ENCODE data around the gene GRID1.

Gene GRID1

DNA sequence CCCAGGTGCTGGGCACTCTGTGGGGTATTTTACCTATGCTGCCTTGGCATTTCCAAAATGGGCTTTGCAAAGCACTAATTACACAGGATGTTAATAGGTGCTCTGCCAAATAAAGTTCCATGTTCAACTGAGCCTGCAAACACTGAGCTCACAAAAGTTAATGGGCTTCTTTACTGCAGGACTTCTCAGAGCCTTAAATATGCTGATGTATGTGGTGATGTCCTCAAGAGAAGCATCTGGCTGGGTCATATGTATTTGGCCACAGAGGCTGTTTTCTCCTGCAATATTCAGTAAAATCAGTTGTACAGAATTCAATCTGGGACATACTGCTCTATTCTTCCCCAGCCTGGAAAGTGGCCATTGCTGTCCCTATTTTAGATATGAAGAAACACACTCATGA lies 31.3 kb downstream of the GRID1 start:
- DNase-seq = no peak

GRCh38 chr10:86334488-86335085 lies 32.0 kb downstream of the GRID1 start:
- DNase-seq = no peak

- no peak for DNase-seq
Observed at GRCh38 chr10:86333826-86334487, 32.6 kb downstream of the GRID1 start.

DNA sequence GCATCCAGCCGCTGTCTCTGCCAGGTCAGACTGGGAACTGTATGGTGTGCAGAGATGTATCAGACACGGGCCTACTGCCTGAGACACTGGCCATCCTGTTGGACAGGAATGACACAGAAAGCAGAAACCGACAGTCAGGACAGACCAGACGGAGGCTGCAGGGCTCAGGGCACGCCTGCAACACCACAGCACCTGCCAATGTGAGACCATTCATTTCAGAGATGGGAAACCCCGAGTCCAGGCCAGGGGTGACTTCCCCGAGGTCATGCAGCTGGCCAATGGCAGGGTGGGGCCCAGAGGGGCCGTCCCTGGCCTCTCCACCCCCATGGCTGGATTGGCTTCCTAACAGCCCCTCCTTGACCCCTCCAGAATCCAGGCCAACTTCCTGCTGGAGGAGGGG lies 34.7 kb downstream of the GRID1 start:
- DNase-seq = no peak

DNA sequence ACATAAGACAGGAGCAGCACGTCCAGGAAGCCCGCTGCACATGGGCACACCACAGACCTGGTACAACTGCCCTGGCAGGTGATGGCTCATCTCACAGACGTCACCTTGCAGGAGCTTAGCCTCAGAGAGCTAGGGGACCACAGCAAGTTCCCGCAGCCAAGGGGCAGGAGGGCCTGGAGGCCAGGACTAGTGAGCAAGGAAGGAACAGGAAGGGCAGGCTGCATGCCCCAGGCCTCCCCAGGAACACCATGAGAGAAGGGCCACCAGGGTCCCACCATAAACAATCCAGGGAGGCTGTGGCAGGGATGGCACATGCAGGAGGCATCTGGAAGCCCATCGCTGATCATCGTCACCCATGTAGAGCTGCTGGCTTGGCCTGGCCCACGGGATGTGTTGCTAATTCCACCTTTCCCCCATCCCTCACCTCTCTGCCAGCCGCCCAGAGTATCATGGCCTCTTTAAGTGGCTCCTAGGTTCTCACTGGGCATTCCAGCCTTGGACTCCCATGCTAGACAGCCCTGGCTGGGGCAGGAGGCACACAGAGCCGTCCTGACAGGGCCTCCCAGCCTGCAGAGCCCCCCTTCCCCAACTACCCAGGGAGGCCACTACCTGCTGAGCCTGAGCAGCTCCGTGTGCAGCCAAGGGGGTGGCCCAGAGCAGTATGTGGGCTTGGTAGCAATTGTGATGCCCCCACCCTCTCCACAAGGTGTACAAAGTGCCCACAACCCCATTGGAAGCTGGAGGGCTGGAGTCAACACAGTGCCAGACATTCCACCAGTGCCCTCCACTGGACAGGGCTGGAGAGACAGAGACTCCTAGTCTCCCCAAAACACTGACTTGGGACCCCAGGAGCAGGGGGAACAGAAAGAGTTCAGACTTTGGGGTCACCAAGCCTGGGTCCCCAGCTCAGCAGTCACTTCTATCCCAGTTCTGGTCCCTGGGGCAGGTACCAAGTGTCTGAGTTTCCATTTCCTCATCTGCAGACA lies 35.5 kb downstream of the GRID1 start:
- DNase-seq = no peak

DNA sequence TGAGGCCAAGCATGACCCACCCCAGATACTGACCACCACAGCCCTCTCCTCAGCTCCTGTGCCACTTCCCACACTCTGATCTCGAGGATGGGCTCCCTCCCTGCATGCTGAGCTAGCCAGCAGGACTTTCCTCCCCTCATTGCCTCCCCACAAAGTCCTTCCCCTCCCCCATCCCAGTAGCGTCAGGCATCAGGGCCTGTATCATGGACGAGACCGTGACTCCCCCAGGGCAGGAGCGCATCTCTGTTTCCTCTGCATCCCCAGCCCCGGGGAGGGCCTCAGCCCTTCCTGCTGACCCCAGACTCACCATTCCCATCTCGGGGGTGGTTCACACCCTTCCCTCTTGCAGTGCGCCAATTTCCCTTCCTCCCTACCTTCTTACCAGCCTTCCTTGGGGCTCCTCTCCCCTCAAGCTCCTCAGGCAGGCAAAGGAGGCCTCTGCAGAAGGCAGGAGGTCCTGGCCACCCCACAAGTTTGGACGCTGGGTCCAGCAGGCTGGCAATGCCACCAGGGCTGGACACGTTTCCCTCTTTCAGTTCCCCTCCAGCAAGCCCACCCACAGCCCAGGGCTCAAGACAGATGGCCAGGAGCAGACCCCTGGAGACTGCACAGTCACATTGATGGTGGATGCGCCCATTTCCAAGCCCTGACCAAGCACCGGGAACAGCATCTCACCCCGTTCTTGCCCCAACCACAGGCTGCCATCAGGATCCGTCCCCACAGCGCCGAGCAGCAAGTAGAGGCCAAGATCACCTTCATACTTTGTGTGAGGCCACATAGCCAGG lies 36.5 kb downstream of the GRID1 start:
- DNase-seq = no peak

DNA sequence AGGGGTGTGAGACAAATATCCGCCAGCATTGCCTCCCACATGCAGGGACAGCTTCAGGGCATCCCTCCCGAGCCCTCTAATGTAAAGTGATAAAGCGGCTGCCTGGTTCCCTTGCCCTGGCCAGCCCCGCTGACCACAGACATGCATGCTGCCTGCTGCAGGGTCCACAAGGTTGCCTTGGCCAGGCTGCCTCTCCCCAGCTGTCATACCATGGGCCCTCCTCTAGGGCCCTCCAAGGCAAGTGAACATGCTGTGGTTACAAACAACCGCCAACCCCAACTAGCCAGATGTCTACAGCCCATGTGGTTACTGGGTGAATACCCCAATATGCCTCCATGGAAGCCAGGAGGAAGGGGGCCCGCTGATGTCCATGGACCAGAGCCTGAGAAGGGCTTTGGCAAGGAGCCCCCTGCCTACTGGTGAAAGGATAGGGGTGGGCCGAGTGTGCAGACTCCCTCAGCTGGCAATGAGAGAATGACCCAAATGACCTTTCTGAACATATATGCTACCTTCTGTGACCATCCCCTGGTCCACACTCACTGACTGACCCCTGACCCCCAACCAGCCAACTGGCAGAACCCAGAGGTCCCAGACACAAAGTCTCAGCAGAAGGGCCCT lies 37.4 kb downstream of the GRID1 start:
- no peak for DNase-seq

GRCh38 chr10:86327954-86328725 lies 38.5 kb downstream of the GRID1 start:
- DNase-seq = no peak

DNA sequence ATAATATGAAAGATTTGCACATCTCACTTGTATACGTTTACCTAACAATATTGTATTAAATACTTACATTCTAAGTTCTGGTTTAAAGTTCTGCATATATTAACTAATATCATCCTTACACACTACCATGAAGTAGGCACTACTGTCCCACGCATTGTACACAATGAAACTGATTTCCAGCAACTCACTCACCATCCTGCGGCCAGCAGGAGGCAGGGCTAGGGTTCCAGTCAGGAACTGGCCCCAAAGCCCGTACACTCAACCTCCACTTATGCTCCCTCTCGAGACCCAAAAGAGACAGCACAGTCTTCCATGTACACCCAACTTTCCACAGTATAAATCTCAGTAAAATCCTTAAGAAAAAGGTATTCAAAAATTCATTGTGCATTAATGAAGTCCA lies 41.4 kb downstream of the GRID1 start:
- DNase-seq = no peak

DNA sequence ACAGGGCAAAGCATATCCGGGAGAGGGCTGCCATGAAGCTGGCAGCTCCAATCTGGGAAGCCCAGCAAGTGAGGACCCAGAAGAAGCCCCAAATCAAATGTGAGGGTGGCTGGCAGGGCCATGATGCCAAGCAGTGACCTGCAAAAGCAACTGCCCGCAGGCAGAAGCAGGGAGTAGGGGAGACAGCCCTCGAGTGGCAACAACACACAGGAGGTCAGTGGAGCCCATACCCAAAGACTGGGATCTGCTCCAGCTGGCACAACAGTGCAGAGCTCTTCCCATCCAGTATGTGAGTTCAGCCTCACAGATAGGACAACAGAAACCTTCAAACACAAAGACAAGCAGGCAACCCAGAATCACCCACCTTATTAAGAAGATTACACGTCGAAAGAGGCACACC lies 45.0 kb downstream of the GRID1 start:
- DNase-seq = no peak

GRCh38 chr10:86319676-86320075 lies 46.9 kb downstream of the GRID1 start:
- no peak for DNase-seq

DNA sequence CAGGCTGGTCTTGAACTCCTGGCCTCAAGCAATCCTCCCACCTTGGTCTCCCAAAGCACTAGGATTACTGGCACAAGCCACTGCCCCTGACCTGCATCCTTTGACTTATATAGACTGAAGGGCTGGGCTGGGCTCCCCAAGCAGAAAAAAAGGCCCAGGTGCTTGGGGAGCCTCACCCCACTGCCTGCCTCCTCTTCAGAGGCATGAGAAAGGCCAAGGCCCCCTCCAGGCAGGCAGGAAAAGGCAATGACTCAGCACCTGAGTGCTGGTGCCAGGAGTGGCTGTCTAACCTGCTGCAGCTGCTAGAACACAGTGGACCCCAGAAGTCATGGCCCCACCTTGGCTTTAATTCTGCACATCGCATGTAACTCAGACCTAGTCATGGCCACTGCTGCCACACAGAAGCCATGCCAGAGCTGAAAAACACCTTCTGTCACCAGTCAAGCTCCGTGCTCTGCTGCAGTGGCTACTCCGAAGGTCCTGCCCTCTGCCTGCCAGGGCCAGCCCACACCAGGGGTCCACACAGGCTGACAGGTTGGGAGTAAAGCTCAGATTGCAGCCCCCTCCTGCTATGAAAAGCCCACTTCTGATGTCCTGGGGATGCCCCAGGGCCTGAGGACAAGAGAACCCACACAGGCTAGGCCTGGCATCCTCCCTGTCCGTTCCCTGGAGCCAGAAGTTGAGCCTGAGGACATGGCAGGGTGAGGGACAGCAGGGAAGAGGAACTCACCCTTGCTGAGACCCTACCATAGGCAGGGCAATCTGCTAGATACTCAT lies 48.5 kb downstream of the GRID1 start:
- DNase-seq = no peak

DNA sequence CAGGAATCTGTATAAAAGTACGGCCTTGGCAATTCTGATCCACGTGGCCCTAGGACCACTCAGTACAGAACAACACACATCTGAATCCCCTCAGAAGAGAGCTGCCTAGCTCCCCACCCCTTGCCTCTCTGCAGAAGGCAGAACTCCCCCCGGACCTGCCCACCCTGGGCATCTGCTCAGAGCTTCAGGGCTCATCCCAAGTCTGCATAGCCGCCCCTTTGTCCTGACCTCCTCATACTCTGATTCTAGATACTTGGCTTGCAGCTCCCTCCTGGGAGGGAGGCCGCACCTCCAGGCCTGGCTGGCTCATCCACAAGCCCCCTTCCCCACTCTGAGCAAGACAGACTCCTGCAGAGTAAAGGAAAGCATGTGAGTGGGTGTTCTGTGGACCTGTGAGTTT lies 49.6 kb downstream of the GRID1 start:
- DNase-seq = no peak

GRCh38 chr10:86316274-86316835 lies 50.2 kb downstream of the GRID1 start:
- DNase-seq = no peak

GRCh38 chr10:86315549-86315942 lies 51.0 kb downstream of the GRID1 start:
- DNase-seq = no peak

DNA sequence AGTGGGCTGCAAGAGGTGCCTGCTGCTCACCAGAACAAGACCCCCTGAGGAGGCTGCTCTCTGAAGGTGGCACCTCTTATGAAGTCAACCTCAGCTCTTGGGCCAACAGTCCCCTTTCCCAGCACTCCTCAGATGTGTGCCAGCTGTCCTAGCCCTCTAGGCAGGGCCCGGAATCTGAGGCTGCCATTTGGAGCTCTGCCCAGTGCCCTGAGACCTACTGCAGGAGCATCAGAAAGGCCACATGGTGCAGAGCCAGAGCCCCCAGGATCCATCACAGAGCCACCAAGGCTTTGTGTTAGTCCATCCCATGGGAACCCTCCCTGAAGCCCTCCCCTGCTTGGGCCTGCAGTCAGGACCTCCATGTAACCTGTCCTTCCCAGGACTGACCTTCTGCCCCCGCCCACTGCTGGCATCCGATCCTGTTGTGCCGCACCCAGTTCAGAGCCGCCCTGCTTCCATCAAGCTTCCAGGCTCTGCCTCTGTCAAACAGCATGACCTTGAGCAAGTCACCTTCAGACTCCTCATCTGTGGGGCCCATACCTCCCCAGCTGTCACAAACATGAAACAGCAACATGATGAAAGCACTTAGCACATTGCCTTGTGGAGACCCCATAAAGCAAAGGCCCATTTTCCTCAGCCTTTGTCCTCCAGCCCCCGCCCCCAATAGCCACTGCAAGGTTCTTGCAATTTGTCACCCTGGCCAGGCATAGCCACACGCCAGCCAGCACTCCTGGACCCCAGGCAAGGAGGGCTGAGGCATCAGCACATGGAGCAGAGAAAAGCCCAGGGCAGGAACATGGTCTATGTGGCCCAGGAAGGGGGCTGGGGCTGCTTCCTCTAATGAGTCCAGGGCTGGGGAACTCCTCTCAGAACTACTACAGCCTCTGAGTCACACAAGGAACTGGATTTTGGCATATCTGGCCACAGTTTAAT lies 51.7 kb downstream of the GRID1 start:
- DNase-seq = no peak

- no peak for DNase-seq
Observed at GRCh38 chr10:86313621-86314041, 53.0 kb downstream of the GRID1 start.

- DNase-seq = no peak
Observed at GRCh38 chr10:86312701-86313270, 53.8 kb downstream of the GRID1 start.

GRCh38 chr10:86311906-86312305 lies 54.7 kb downstream of the GRID1 start:
- DNase-seq = no peak
